Spleen (tissue), 7 donors: Measurements from ENCODE around the gene FRK.

Experiments used
- CTCF ChIP-seq, 11 experiments: fragments of 200-600 bp in 7 of 11; fragments of 450-650 bp in 4 of 11; sonication (generic) in 4 of 11; IDR thresholded peaks in 8 of 11; conservative IDR thresholded peaks in 3 of 11; 1 replicate in 7 of 11; 2 replicates in 4 of 11; pipeline versions ENCODE4 v1.4.0 to v1.8.0; 2016 to 2021; ENCODE audit warnings: antibody characterized with exemption in 11 of 11, inconsistent platforms in 4 of 11, mild to moderate bottlenecking in 1 of 11
- POLR2AphosphoS5 ChIP-seq, 3 donors: sonication (generic); formaldehyde crosslinking; IDR thresholded peaks; one replicate each; pipeline ENCODE4 v1.5.1; 2017; ENCODE audit warnings: antibody characterized with exemption in 3 of 3
- donor health status: DM: no; HTN: no; CAD: no; lungs with moderate emphysema.
- donor health status: DM: no; HTN: no; CAD: no.
- donor health status: DM: no; HTN: no; CAD: no.

DNA sequence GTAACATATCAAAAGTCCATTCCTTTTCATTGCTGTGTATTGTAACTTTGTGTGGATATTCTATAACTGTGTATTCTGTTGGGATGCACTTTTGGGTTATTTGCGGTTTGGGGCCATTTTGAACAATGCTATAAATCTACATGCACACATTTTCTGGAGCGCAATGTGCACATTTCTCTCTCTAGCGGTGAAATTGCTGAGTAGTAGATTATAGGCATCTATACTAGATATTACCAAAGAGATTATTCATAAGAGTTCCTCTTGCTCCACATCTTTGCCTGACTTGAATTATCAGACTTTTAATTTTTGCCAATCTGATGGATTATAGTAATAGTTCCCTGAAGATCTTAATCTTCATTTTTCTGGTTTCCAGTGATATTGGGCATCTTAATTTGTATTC is 18.3 kb upstream of the FRK start:
- TF ChIP-seq POLR2AphosphoS5 (IDR thresholded peaks at IDR 0.05) (no peak), CTCF (IDR thresholded peaks at IDR 0.05 in 8 of 11, conservative IDR thresholded peaks at IDR 0.05 in 3 of 11) (no peak)
